HG03378 (cell line): ENCODE results near the gene HOXD8.

Experiments
- ATAC-seq: cut with Tn5 transposase; IDR thresholded peaks from one replicate; pipeline ENCODE4 v1.9.1; 2021; ENCODE audit warnings: mild to moderate bottlenecking, moderate library complexity; ENCODE audit not compliant: unreplicated experiment

The HOXD8 gene

DNA sequence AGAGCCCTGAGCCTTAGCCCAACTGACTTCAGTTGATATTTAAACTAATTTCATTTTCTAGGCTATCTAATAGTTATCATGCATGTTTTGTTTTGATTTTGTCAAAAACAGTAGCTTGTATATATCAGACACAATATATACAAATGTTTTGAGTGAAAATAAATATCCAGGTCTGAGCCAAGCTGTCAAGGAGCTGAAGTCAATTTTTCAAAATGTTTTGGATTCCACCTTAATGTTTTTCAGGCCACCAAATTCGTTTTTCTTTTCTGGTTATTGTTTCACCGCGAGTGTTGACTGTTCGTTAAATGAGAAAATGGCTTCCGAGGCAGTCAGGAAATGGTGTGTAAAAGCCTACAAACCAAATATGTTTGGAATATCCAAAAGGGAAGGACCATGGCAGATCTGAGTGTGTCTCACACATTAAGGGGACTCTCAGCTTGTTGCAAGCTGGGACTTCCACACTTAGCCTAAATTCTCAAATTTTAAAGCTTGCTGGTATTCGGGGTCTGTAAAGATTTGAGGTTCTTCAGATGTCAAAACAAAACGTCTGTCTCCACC lies 27.1 kb upstream of the HOXD8 start:
- ATAC-seq, result no peak

- no peak for ATAC-seq
Measured at GRCh38 chr2:176103194-176103593, 26.3 kb upstream of the HOXD8 start.

DNA sequence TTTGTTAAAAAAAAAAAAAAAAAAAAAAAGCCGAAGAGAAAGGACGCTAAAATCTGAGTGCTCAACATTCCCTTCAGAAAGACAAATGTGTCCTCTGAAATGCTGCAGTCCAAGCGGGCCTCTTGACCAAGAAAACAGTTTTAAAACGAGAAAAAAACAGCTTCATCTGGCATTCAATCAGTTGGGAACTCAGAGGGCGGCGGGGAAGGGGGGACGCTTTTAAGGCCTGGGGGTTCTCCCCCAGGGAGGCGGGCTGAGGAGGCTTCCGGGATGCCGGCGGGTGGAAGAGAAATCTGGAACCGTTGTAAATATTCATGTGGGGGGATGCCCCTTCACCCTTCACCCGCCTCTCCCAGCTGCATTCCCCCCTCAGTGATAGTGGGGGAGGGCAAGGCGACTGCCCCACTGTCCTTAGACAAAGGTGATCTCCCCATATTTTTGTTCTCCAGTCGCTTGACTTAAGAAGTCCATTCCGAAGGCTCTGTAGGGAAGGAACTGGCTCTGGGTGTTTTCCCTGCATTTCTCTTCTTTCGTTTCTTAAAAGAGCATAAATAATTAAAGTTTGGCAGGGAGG lies 25.7 kb upstream of the HOXD8 start:
- no peak for ATAC-seq

DNA sequence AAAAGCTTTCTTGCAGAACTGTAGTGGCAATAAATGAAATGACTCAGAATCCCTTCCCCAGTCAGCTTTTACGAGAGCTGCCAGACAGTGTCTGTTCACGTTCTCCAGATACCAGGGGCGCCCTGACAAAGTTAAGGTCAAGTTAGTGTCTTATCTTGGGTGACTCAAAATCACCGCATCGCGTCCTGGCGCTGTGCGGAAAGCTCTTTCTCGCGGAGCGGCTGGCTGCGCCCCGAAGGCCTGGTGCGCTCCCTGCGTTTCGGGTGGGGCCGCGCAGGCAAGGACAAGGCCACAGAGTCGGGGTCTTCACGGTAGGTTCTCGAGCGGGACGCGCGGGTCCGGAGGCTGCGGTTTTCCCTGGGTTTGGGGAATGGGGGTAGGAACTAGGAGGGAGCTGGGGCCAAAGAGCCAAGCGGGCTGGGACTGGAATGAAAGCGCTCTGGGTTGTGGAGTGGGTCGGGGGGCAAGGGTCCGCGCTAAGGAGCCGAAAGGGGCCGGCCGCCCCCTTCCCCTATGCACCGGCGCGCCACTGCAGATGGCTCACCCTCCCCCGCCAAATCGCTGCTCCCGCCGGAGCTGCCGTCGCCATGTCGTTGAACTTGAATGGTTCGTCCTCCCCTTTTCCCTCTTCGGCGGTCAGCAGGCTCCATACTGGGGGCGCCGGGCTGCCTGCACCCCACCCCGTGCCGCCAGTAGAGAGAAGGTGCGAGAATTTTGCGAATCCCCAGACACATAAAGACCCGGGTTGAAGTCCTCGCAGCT lies 25.0 kb upstream of the HOXD8 start:
- ATAC-seq, result no peak

DNA sequence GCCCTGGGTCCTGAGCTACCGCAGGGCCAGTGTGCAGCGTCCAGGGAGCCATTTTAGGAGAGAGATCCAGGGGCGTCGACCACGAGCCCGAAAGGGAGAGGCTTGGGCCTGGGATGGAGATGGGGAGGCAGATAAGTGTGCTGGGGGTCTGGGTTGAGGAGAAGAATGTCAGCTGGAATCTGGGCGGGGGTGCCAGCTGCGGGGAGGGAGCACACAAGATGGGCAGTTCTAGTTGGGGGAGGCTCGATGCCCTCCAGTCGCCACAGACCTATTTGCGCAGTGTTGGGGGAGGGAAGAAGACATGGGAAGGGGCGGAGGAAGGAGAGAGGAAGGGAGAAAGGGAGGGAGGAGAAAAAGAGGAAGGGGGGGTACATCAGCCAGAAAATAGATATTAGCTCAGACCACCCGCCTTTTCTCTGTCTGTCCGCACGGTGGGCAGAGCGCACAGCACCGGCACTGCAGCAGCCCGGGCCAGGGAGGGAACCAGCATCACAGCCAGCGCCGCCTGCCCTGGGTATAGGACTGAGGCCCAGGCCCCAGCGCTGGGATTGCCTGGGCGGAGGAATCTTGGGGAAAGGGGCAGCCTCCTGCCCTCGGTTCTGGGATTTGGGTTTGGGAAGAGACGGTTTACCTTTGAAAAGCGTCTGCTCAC lies 24.3 kb upstream of the HOXD8 start:
- ATAC-seq, result no peak

- no peak for ATAC-seq
Measured at GRCh38 chr2:176105730-176106580, 23.6 kb upstream of the HOXD8 start.

DNA sequence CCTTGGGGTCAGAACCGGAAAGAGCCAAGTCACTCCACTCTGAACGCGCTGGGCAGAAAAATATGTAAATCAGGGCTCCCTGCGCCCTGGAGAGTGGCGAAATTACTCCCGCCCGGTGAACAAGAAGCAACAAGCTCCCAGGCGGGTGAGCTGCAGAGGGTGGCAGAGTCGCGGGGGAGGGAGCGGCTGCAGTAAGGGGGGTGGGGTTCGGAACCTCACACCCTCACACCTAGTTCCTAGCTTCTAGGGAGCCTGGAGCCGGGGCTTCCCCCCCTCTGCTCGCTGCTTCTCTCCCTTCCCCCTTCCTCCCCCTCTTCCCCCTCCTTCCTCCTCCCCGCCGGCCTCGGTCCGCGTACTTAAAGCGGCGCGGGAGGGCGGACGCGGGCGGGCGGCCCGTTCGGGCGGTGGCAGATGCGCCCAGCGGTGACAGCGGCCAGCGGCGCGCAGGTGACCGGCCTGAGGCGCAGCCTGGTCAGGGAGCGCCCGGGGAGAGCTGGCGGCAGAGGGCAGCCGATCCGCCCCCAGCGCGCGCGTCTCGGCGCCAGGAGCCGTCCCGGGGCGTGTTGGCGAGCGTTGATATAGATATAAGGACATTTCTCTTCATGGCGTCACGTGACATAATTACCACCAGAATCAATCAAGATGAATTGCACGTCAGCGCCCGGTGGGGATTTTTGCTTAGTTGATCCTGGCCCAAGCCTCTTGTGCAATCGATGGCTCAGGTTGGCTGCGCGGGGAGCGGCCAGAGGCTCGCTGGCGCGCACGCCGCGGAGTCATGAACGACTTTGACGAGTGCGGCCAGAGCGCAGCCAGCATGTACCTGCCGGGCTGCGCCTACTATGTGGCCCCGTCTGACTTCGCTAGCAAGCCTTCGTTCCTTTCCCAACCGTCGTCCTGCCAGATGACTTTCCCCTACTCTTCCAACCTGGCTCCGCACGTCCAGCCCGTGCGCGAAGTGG lies 22.6 kb upstream of the HOXD8 start, which contains the start of gene HOXD11:
Gene HOXD11, plus strand, starts transcription at position 700 of the 959 bp plus-strand sequence. Its CDS starts 76 bp downstream, at position 776.
- no peak for ATAC-seq

- no peak for ATAC-seq
Measured at GRCh38 chr2:176107731-176108181, 21.7 kb upstream of the HOXD8 start.

- ATAC-seq, result no peak
Measured at GRCh38 chr2:176109192-176109901, 20.2 kb upstream of the HOXD8 start.

DNA sequence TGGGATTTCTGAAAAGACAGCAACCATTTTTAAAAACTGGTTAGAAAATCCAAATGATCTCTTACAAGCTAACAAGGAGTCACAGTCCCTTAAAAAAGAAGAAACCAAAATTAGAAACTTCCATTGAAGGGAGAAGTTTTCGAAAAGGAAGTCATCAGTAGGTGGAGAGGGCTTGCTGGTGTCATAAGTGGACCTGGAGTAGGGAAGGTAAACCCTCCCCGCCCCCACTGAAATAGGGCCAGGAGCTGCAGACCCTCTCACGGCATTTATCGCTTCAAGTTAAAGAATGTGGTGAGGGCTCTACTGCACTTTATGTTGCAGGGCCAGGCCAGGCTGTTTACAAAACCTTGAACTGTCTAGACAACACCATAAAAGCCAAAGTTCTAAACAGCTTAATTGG lies 19.6 kb upstream of the HOXD8 start:
- no peak for ATAC-seq

DNA sequence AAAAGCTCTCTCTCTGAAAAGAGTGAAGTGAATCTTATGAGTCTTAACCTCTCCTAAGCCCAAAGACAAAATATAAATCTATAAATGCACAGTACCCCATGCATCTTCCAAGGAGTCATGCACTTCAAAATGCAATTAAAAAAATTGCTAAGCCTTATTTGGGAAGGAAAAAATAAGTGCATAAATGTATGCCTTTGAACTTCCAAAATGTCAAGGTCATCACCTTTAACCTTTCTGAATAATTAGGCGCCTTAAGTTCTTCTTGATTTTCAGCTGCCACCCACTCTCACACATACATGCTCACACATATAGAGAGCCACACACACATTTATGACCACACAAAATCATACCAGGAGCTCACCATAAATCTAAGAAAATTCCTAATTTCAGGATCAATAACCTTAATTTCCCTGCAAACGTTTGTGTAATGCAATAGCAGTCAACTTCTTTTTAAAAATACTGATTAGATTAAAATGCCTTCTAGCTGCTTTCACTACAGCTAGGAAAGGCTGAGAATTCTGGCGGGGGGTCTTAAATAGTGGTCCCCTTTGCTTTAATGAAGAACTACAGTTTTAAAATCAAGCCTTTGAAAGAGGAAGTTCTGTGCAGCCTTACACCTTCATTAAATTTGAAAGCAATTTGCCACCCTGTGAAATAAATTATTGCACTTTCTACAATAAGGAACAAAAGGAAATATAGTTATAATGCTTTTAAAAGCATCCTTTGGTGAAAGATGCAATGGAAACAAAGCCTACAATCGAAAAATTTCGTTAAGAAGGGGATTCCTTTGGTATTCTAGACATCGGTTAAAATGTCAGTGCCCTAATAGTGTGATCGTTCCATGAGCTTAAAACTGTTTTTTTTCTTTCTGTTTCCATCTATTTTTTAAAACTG lies 18.8 kb upstream of the HOXD8 start:
- no peak for ATAC-seq

DNA sequence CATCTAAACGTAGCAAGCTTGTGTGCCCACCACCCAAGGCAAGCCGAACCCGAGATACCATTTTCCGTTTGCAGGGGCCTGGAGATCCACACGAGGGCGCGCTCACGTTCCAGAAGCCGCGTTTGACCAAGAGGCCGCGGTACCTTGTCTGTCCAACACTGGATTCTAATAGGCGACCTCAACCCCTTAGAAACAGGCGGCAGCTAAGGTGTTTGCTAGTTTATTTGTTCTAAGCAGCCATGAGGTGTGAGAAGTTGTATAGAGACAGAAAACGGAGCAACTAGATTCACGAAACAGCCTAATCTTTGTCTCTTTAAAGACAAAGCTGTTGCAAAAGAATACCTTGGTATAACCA lies 18.2 kb upstream of the HOXD8 start:
- ATAC-seq, result no peak

DNA sequence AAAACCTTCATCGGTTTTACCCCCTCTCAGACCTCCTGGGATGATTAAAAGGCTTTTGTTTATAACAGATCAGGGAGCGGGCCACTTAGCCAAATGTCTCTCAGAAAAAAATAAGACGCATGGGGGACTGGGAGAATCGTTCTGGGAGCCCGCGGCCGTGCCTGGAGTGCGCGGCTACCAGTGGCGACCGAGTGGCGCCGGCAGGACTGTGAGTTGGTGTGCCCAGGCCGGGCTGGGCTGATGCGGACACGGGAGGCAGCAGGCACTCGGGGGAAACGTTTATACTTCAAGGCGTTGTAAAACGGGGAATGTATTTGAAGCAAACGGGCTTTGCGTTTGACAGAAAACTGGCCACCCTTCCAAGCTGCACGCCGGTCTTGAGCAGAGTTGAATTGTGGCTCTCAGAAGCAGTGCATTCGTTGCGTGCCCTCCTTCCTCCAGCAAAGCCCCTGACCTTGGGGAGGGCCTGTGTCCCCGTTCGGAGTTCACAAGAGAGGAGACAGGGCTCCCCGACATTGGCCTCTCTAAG lies 17.6 kb upstream of the HOXD8 start:
- no peak for ATAC-seq

GRCh38 chr2:176112375-176113302 lies 16.9 kb upstream of the HOXD8 start:
- no peak for ATAC-seq

- no peak for ATAC-seq
Measured at GRCh38 chr2:176114120-176114929, 15.2 kb upstream of the HOXD8 start.
